GM19193 (cell line): ENCODE measurements around the gene GP1BB.

Experiments used
- POLR2A ChIP-seq: IDR thresholded peaks from 4 replicates; pipeline ENCODE4 v1.6.1; 2011; ENCODE audit not compliant: insufficient read depth, insufficient read length; ENCODE audit errors: extremely low read depth

GP1BB gene

GRCh38 chr22:19750507-19751490, 27.5 kb downstream of the GP1BB start:
- no peak for TF ChIP-seq POLR2A

GRCh38 chr22:19751497-19752245, 28.3 kb downstream of the GP1BB start:
- no peak for TF ChIP-seq POLR2A

- no peak for TF ChIP-seq POLR2A
Measured at GRCh38 chr22:19753090-19753842, 29.9 kb downstream of the GP1BB start.

- no peak for TF ChIP-seq POLR2A
Measured at GRCh38 chr22:19753996-19754700, 30.8 kb downstream of the GP1BB start.

- no peak for TF ChIP-seq POLR2A
Measured at GRCh38 chr22:19754701-19755144, 31.4 kb downstream of the GP1BB start.

- no peak for TF ChIP-seq POLR2A
Measured at GRCh38 chr22:19755145-19755710, 31.9 kb downstream of the GP1BB start.

GRCh38 chr22:19755722-19756287, 32.5 kb downstream of the GP1BB start:
- no peak for TF ChIP-seq POLR2A

- no peak for TF ChIP-seq POLR2A
Measured at GRCh38 chr22:19756288-19757128, 33.2 kb downstream of the GP1BB start.

- TF ChIP-seq POLR2A = no peak
Measured at GRCh38 chr22:19757140-19757984, 34.0 kb downstream of the GP1BB start.

- no peak for TF ChIP-seq POLR2A
Measured at GRCh38 chr22:19757985-19758895, 34.9 kb downstream of the GP1BB start.

- TF ChIP-seq POLR2A = no peak
Measured at GRCh38 chr22:19758896-19759426, 35.6 kb downstream of the GP1BB start.
